Measurements from ENCODE around the gene FBXW7. TPM values are rescaled to one million over a fixed set of nuclear protein-coding genes. Genes with fewer than 3 reads are reported as not detected.

Gene FBXW7
- total RNA-seq, 4 donors from 2014 or later = 63.1 to 97.6 (median 70.7) TPM

DNA sequence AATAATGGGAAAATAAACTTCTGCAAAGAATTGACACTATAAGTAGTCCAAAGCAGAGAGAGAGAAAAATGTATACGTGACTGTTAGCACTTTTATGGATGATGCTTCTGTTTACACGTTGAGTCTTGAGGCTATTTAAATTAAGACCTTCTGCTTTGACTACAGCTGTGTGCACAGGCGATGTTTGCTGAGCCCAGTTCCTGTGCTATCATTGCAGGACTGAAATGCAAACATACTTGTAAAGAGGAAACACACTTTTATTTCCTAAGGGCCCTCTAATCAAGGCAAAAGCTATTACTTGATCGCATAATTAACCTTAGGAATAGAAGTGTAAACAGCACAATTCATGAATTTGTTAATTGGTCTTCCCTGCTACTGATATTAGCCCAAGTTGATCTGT lies 226.9 kb downstream of the FBXW7 start:
- Histone ChIP-seq H3K27me3 (no peaks in the 10 kb centered on the region), H3K27ac (replicated peaks in 1 of 4) (no peak overlapping the region), H3K4me1 (no peaks in the 10 kb centered on the region), H3K9me3 (no peaks in the 10 kb centered on the region), H3K36me3 (no peaks in the 10 kb centered on the region), H3K4me3 (no peak overlapping the region)
- 60% methylated on average over 4 of the region's 4 CpGs for WGBS
- TF ChIP-seq POLR2A (IDR thresholded peaks at IDR 0.05; ENCODE audit: low read depth) (no peak), EP300 (IDR thresholded peaks at IDR 0.05) (no peak), POLR2AphosphoS5 (IDR thresholded peaks at IDR 0.05) (no peak)
- TF ChIP-seq, protein P1, sequence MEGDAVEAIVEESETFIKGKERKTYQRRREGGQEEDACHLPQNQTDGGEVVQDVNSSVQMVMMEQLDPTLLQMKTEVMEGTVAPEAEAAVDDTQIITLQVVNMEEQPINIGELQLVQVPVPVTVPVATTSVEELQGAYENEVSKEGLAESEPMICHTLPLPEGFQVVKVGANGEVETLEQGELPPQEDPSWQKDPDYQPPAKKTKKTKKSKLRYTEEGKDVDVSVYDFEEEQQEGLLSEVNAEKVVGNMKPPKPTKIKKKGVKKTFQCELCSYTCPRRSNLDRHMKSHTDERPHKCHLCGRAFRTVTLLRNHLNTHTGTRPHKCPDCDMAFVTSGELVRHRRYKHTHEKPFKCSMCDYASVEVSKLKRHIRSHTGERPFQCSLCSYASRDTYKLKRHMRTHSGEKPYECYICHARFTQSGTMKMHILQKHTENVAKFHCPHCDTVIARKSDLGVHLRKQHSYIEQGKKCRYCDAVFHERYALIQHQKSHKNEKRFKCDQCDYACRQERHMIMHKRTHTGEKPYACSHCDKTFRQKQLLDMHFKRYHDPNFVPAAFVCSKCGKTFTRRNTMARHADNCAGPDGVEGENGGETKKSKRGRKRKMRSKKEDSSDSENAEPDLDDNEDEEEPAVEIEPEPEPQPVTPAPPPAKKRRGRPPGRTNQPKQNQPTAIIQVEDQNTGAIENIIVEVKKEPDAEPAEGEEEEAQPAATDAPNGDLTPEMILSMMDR (IDR thresholded peaks at IDR 0.05) = no peak
- no peak for DNase-seq (ENCODE audit: extremely low spot score)
- intact Hi-C loops (cut with DNase I) = no loop called here

DNA sequence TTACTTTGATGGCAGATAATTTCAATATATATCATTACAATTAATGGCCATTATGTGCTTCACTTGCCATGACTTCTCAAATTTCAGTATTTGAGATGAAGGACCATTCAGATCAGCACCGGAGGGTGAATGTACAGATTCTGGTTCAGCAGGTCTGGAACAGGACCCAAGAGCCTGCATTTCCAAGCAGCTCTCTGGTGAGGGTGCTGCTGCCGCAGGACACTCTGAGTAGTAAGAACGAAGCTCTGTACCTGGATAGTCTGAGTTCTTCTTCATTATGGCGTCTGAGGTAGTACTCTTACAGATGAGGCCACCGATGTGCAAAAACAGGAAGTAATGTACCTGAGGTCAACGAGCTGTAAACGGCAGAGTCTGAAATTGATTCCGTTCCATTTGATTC lies 228.2 kb downstream of the FBXW7 start:
- intact Hi-C loops (cut with DNase I) = no loop called here
- no peaks in the 10 kb centered on the region for H3K36me3 ChIP-seq
- H3K4me1 ChIP-seq = no peaks in the 10 kb centered on the region
- no peak for TF ChIP-seq POLR2A (IDR thresholded peaks at IDR 0.05; ENCODE audit: low read depth)
- TF ChIP-seq EP300 (IDR thresholded peaks at IDR 0.05) = no peak
- TF ChIP-seq, protein P1 (IDR thresholded peaks at IDR 0.05) = no peak
- no peak for TF ChIP-seq POLR2AphosphoS5 (IDR thresholded peaks at IDR 0.05)
- no peak overlapping the region for H3K4me3 ChIP-seq
- H3K27me3 ChIP-seq = no peaks in the 10 kb centered on the region
- DNase-seq (ENCODE audit: extremely low spot score) = no peak
- H3K9me3 ChIP-seq = no peaks in the 10 kb centered on the region
- H3K27ac ChIP-seq (replicated peaks in 1 of 4) = no peak overlapping the region
- 82% methylated on average over 8 of the region's 8 CpGs for WGBS

- Histone ChIP-seq H3K9me3 (no peaks in the 10 kb centered on the region), H3K36me3 (no peaks in the 10 kb centered on the region), H3K4me3 (no peak overlapping the region), H3K27me3 (no peaks in the 10 kb centered on the region), H3K27ac (replicated peaks in 1 of 4) (no peak overlapping the region), H3K4me1 (no peaks in the 10 kb centered on the region)
- DNase-seq (ENCODE audit: extremely low spot score) = no peak
- 58% methylated on average over 1 of the region's 1 CpG for WGBS
- intact Hi-C loops (cut with DNase I) = no loop called here
- TF ChIP-seq POLR2AphosphoS5 (IDR thresholded peaks at IDR 0.05) (no peak), POLR2A (IDR thresholded peaks at IDR 0.05; ENCODE audit: low read depth) (no peak), EP300 (IDR thresholded peaks at IDR 0.05) (no peak)
- TF ChIP-seq, protein P1 (IDR thresholded peaks at IDR 0.05) = no peak
These were observed 229.4 kb downstream of the FBXW7 start for GRCh38 chr4:152306541-152306940.

DNA sequence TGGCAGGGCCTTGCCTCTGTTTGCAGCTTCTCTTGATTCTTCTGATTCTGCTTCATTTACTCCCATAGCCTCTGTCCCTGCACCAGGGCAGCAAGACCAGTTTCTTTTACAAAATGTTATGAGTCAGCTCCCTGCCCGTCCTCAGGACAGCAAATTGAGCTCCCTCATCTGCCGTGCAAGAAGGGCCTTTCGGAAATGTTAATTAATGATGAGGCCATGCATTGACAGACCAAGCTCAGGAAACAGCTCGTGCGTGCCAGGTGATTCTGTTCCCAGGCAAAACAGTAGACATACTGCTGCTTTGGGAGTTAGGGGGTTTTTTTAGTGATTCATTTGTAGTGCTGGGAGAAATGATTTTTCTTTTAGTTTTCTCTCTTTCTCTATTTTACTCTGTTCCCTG lies 231.7 kb downstream of the FBXW7 start:
- no peaks in the 10 kb centered on the region for H3K4me1 ChIP-seq
- H3K4me3 ChIP-seq = no peak overlapping the region
- 71% methylated on average over 5 of the region's 5 CpGs for WGBS
- no peak for TF ChIP-seq EP300 (IDR thresholded peaks at IDR 0.05)
- TF ChIP-seq, protein P1 (IDR thresholded peaks at IDR 0.05) = no peak
- TF ChIP-seq POLR2AphosphoS5 (IDR thresholded peaks at IDR 0.05) = no peak
- TF ChIP-seq POLR2A (IDR thresholded peaks at IDR 0.05; ENCODE audit: low read depth) = no peak
- no peak overlapping the region for H3K27ac ChIP-seq (replicated peaks in 1 of 4)
- no peaks in the 10 kb centered on the region for H3K9me3 ChIP-seq
- H3K36me3 ChIP-seq = no peaks in the 10 kb centered on the region
- no peak for DNase-seq (ENCODE audit: extremely low spot score)
- intact Hi-C loops (cut with DNase I) = no loop called here
- H3K27me3 ChIP-seq = no peaks in the 10 kb centered on the region

GRCh38 chr4:152301381-152301780 lies 234.5 kb downstream of the FBXW7 start:
- Histone ChIP-seq H3K27ac (replicated peaks in 1 of 4) (no peak overlapping the region), H3K4me3 (no peak overlapping the region), H3K27me3 (no peaks in the 10 kb centered on the region), H3K4me1 (no peaks in the 10 kb centered on the region), H3K36me3 (no peaks in the 10 kb centered on the region), H3K9me3 (no peaks in the 10 kb centered on the region)
- no peak for TF ChIP-seq EP300 (IDR thresholded peaks at IDR 0.05)
- no peak for TF ChIP-seq POLR2AphosphoS5 (IDR thresholded peaks at IDR 0.05)
- TF ChIP-seq, protein P1 (IDR thresholded peaks at IDR 0.05) = no peak
- TF ChIP-seq POLR2A (IDR thresholded peaks at IDR 0.05; ENCODE audit: low read depth) = no peak
- intact Hi-C loops (cut with DNase I) = no loop called here
- WGBS = 85% methylated on average over 6 of the region's 6 CpGs
- DNase-seq (ENCODE audit: extremely low spot score) = no peak
